Stimulated activated CD8-positive, alpha-beta memory T cell treated with anti-CD3 and anti-CD28 coated beads, Interleukin-7, amount 100 ng/mL, for 48 hours (primary cell): ENCODE measurements around the gene FAH.

Source experiments
- DNase-seq, 2 donors: peaks; one replicate each; pipeline ENCODE4 v3.0.0-alpha.2; 2020; ENCODE audit warnings: low read depth in 1 of 2; ENCODE audit errors: extremely low read depth in 1 of 2

The FAH gene

DNA sequence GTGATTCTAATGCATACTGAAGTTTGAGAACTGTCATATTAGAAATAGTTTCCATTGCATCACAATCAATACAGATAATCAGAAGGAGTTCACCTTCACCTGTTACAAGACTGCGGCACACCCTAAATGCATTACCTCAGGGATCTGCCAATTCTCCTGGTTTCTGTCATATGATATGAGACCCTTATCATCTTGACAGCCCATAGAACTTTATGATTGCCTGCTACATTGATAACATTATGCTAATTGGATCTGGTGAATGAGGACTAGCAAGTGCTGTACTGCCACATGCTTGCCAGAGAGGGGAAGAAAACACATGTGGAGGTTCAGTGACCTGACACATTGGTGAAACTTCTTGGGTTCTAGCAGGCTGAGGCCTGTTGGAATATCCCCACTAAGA is 41.4 kb downstream of the FAH start:
- DNase-seq, result no peak

DNA sequence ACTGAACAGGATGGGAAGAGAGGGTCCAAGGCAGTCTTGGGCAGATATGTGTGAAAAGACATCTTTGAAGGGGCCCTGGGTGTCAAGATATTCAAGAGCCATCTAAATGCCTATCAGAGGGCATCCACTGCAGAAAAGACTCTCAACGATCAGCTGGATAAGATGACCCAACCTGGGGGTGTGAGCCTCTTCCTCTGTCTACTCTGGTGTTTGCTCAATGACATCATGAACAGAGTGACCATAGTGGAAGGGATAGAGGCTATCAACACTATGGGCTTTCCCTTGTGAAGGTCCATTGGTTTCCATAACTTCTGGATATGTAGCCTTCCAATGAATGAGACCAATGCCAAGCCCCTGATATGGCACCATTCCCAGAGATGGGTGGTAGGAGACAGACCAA is 42.1 kb downstream of the FAH start:
- no peak for DNase-seq

DNA sequence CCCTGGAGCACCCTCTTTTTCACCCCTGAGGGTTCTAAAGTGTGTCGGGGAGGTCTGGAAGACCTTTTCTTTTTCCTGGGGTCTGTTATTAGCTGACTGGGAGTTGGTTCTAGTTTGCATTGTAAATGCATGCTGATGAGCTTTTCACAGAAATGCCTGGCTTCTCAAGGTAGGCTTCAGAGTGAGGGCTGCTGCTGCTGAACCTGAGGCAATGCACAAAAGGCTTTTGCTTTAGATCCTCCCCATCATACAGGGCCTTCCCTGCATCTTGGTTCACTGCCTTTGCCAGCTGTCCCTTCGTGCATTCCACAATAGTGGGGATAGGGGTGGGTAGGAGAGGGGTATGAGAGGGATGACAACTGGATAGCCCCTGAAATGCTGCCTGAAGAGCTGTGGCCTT is 46.6 kb downstream of the FAH start:
- no peak for DNase-seq

DNA sequence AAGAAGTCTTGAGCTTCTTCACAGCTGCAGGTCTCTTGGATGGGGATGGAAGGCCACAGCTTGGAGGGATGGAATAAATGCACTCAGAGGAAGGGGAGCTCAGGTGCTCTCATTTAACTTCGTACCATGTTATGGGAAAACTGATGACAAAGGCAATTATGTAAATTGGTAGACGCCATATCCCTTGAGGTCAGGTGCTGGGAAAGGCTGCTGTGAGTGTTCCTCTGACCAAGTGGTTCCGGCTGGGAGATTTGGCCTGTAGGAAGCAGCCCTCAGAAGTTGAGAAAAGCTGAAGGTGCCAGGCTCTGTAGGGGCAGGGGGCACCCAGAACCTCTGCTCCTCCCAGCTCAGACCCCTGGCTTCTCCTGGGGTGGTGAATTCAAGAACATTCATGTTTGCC is 47.1 kb downstream of the FAH start:
- no peak for DNase-seq

DNA sequence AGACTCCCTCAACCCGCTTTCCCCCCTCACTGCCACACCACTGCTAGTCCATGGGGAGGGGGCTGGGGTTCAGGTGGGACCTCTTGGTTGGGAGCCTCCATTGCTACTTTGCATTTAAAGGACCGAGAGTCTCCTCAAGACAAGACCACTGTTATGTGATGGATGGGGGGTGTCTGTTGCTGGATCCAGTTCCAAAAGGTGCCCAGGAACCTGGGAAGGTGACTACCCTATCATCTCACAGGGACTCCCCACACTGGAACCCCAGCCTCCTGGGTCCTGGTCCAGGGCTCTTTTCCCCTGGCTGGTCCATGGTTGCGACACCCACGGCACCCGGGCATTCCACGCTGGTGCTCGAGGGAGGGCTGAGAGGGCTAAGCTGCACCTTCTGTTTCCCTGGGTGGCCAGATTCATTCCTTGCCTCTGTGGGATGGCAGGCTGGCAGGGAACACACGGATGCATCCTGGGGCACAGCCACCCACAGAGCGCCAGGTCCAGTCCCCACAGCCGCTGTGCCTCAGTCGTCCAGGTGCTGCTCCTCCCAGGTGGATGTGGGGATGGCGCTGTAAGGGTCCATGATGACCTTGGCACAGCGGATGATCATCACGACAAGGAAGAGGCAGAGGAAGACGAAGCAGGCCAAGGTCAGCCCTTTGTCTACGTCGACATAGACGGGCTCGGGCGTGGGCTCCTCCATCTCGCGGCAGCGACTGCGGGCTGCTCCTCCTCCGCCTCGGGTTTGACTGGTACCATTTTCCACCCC is 48.6 kb downstream of the FAH start:
- no peak for DNase-seq

DNA sequence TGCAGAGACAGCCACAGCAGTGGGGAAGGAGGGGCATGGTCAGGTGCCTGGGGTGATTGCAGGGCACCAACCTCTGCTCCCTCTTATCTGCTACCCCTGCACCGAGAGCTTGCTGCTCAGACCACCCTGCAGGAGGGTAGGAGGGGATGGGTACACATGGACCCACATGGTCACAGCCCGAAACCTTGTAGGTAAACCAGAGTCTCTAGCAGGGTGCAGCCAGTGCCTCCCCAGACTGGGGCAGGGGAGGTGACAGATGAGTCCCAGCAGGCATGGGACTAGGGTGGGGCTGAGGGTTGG is 49.2 kb downstream of the FAH start:
- DNase-seq, result no peak

DNA sequence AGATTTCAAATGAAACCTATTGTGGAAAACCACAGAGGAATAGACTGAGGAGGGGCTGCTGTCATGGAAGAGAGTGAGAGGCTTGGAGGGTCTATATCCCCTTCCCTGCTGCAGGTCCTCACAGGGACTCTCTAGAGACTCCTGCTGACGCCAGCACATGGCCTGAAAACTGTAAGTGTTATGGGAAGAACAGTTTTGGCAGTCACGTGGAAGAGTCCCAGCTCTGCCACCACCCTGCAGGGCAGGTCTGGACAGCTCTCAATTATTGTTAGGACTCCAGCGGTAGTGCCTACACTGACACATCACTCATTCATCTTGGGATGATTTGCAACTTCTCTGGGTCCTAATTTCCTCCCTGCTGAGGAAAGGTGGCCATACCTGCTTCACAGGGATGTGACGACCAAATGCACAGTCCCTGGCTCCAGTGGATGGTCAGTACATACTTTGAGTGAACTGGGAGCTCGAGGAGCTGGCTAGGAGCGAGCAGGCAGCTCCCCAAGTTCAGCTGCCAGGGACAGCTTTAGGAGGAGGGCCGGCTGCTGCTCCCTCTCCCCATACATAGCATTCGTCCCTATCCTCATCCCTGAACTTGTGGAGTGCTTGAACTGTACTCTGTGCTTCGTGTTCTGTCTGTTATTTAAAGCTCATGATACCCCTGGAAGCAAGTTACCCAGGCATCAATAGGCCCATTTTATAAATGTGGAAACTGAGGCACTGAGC is 50.0 kb downstream of the FAH start:
- no peak for DNase-seq

DNA sequence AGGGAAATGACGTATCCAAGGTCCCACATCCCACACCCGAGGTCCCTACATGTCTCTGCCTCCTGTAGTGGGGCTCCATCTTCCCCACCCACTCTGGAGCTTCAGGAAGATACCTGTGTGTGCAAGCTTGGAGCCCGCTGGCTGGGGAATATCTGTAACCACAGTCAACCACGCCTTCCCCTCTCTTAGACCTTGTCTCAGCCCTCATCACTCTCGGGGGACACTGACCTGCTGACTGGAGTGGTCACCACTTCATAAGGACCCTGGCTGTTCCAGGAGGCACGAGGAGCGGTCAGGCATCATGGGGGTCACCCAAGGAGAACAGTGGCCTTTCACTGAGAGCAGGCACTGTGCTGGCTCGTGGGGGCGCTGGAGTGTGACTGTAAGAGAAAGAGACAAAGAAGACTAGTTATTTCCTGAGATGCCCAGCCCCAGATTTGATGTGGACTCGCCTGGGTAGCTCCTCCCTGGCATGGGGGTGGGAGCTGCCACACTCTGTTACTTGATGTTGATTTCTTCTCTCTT is 50.6 kb downstream of the FAH start:
- DNase-seq, result no peak

DNA sequence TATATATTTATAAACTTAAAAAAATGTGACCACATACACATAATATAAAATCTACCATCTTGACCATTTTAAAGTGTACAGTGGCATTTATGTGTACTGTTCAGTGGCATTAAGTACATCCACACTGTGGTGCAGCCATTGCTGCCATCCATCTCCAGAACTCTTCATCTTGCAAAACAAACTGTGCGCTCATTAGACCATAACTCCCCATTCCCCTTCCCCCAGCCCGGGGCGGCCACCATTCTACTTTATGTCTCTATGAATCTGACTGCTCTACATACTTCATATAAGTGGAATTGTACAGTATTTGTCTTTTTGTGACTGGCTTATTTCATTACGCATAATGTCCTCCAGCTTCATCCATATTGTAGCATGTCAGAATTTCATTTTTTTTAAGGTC is 51.4 kb downstream of the FAH start:
- no peak for DNase-seq

DNA sequence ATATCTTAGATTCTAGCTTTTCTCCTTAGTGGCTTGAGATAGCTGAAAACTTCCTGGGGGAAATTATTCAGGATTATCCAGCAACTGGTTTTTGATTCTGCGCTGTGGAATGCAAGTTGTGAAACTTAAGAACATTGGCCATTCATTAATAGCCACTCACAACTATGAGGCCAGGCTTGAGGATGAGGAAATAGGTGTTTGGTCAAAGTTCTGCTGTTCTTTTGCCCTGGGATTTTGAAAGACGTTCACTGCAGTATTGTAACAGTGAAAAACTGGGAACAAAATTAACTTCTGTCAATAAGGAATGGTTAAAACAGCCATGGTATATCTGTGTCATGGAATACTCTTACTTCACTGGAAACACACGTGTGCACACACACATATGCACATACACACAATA is 55.1 kb downstream of the FAH start:
- DNase-seq, result no peak

DNA sequence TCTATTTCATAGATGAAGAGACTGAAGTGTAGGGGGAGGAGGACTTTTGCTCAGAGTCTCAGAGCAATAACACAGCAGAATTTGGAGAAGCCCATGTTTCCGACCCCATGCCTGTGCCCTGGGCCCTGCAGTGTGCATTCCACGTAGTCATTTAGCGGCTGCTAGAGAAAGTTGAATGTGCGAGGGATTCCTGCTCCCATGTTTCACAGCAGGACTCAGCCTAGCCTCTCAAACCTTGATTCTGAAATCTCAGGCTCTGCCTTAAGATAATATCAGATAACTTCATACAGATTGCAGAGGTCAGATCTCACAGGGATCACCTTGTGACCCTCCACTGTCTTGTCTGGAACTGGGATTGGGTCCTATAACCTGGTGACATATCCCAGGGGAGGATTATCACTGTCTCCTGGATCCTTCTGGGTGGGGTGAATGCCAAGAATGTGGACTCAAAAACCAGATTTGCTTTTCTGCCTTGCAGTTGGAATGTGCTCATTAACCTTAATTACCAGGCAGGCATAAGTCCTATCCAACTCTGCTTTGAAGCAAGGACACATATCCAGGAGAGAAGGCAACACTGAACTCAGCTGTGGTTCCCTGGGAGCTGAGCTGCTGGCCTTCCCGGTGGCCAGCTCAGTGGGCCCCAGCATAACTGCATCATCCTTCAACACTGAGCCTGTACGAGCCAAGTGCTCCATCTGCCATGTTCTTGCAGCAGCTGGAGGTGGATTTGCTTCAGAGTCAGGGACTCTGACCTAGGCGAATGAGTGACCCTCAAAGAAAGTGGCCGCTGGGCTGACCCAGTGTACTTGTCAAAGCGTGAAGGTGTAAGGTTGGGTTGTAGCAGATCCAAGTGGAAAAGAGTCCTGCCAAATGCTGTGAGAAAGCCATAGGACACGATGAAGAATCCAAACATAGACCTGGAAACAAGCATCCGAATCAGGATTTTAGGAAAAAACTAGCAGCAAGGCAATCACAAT is 56.2 kb downstream of the FAH start:
- DNase-seq, result no peak

DNA sequence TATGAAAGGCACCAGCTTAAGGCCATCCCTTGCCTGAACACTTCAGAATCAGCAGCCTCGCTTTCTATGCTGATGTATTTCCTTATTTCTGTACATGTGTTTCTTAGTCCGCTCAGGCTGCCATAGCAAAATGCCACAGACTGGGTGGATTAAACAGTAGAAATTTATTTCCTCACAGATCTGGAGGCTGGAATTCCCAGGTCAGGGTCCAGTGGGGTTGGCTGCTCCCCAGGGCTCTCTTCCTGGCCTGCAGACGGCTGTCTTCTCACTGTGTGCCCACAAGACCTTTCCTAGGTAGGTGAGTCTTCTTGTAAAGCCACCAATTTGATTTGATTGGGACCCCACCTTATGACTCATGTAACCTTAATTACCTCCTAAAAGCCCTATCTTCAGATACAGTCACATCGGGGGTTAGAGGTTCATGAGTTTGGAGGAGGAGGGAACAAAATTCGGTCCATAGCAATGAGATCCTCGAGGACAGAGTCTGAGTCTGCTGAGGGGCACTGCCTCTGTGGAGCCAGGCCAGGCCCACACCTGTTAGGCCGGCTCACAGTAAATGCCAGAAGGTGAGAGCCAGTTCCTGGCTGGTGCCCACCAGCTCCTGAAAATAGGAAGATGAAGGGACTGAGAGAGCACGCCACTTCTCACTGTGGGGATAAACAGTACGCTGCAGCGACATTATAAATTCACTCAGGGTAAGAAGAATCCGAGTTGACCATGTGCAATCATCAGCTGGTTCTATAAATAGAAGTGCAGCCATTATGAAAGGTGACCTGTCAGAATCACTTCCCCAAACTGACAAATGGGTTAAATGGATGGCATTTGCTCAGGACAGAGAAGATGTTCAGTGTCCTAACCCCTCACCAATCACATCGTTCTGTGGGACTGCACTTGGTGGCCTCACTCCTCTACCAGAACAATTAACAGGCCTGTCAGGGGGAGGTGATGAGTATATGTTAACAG is 58.1 kb downstream of the FAH start:
- no peak for DNase-seq

DNA sequence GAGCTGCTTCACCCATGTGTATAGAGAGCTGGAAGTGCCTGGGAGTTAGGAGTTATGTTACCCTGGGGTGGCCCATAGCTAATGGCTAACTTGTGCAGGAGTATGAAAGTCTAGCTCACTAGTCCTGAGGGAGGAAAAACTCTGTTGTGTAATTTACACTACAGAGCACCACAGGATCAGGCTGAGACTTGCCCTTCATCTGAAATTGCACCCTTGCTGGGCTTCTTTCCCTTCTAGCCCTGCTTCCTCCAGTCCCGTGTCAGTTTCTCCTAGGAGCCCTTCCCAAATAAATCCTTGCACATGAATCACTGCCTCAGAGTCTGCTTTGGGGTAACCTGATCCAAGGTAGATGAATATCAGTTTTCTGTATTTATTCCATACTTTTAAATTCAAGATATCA is 59.2 kb downstream of the FAH start:
- DNase-seq, result no peak

DNA sequence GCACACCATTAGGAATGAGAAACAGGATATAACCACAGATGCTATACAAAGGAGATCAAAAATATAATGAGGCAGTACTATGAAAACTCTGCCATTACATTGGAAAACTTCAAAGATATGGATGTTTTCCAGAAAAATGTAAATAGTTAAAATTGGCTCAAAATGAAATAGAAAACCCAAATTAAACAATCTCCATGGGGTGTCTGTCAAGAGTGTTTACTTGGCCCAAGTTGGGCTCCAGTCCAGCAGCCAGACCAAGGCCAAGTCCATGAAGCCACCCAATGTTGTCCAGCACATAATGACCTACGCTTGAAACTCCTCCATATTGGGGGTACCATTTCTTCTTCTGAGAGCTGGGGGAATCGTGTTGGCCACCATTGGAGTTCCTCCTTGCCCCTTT is 62.1 kb downstream of the FAH start:
- DNase-seq, result no peak

DNA sequence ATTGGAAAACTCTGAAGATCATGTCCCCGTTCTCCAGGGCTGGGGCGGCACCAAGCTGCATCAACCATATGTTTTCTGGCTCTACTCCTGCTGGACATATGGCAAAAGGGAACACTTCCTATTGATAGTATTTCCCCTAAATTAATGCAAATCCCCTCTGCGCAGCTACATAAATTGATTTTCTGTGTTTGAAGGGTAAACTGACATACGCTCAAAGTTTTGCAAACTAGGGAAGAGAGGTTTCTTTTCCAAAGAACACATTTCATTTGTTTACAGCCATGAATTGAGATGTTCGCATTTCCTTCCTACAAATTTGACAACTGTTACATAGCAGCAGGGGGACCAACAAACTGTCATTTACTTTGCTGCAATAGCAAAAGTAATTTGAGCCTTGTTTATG is 63.3 kb downstream of the FAH start:
- DNase-seq, result no peak

DNA sequence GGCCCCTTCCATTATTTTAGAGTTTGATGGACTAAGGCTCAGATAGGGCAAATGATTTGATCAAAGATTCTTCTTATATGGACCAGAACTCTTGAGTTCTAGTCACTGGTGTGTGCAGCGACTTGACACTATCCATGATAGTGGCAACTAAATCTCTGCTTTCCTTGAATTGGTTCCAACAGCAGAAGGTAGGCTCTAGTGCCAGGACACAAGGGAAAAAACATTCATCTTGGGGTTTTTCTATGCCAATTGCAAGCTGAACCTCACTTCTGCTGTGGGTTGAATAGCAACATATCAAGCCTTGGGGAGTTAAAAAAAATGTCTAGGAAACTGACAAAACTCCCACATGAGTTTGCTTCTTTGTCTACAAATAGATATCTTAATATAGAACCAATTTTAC is 64.1 kb downstream of the FAH start:
- no peak for DNase-seq

DNA sequence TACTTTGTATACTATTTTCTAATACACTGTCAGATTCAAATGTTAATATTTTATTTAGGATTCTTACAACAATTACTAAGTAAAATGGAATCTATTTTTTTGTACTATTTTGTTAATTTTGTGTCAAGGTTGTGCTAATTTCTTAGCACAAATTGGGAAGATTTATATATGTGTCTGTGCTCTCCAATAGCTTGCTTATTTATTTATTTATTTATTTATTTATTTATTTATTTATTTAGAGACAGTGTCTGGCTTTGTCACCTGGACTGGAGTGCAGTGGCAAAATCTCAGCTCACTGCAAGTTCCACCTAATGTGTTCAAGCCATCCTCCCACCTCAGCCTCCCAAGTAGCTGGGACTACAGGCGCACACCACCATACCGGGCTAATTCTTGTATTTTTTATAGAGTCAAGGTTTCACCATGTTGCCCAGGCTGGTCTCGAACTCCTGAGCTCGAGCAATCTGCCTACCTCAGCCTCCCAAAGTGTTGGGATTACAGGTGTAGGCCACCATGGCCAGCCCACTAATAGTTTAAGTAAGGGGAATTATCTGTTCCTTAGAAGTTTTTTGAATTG is 64.6 kb downstream of the FAH start:
- DNase-seq, result no peak

DNA sequence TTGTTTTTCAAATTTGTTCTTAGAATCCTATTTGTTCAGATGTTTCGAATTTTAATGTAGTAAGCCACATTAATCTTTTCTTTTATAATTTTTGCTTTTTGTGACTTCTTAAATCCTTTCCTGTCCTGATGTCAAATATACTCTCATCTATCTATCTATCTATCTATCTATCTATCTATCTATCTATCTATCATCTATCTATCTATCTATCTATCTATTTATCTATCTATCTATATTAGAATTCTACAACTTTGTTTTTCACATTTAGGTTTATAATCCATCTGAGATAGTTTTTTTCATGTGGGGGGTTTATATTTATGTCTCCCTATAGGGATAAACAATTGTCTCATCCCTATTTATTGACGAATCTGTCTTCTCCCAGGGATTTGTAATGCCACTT is 67.2 kb downstream of the FAH start:
- DNase-seq, result no peak

DNA sequence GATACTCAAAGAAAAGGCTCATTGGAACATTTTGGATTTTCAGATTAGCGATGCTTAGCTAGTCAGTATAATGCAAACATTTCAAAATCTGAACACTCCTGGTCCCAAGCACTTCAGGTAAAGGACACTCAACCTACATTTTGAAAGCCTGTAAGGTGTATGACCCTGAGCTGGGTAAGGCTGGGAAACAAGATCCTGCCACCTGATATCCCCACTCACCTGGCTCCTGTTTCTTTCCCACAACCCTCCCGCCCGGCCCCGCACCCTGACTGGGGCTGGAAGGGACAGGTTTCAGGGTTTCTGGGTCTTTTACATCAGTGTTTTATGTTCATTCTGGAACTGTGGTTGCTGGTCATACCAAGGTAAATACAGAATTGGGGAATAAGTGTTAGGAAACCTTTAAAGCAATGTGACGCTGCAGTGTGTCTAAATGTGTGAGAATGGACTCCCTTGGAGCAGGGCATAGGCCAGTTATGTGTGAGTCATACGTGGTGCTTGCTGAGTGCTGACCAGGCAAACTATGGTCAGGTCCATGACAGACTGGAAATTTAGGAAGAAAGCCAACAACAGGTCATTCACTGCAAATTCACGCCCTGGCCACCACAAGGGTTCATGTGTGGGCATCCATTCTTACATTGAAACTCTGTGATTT is 76.3 kb downstream of the FAH start:
- DNase-seq, result no peak

DNA sequence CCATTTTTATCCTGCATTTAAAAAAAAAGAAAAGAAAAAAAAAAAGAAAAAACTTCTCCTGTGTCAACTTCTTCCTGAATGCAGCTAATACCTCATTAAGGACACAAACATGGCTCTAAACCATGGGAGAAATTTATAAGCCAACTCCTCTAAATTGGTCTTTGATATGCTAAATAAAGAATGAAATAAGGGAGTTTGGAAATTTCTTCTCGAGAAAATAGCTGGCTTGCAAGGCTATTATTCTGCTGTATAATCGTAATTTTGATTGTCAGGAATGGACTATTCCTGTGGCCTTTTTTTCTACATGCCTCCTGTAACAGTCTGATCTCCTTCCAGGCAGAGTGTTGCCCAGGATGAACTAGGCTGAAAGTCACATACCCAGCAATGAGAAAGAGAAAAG is 78.6 kb downstream of the FAH start:
- DNase-seq, result no peak
